HT1080 (cell line): ENCODE measurements around the gene TARBP2. TPM values are rescaled to one million over a fixed set of nuclear protein-coding genes. Genes with fewer than 3 reads are reported as not detected.

Experiments
- DNase-seq: peaks from one replicate; pipeline ENCODE4 v3.0.0-alpha.2; 2015; ENCODE audit warnings: low read depth
- total RNA-seq: library from RNA; depleted of rRNA; stranded (reverse); fragments of >200 nt; shearing (Covaris generic); gene quantifications from 2 replicates; pipeline ENCODE4 v1.2.3, GENCODE V29; 2014

Gene TARBP2
- total RNA-seq, 1 experiment from 2014 or later, result 88.1 TPM

DNA sequence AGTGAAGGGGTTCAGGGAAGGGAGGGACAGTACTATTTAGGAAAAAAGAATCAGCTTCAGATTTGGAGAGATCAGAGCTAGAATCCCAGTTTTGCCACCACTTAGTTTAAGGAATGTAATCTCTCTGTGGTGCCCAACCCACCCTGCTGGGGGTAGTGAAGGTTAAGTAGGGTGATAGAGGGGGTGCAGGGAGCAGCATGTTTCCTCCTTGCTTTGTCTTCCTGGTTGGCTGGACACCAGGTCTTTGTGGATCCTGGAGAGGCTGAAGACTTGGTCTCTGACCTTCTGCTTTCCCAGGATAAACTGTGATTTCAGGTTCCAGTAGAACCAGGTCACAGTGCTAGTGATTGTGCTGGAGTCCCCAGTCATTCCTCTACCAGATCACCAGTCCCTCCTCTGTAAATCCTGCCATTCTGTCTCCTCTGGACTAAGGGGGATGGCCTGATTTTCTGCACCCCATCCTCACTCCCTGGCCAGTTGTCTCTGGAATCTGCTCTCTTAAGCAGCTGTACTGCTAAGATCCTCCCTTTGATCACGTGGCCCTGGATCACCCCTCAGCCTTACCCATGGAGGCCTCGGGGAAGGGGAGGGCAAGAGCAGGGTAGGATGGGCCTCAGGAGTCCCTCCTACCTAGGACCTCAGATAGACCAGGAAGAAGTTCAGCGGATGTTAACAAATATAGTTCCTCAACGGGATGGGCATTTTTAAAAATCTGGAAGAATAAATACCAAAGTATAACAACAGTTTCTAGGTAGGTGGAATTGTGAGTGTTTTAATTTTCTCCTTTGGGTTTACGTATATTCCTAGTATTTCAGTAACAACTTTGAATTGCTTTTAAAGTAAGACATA is 5.0 kb upstream of the TARBP2 start:
- no peak for DNase-seq

DNA sequence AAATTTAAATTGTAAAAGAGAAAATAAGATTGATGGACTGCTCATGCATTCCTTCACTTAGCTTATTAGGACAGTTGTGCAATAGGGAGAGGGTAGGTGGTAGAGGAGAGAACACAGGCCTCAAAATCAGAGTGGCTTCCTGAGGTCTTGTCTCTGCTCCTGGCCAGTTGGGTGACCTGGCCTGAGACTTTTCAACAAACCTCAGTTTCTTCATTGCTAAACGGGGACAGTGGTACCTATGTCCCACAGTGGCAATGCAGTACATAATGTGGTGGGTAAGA is 4.4 kb upstream of the TARBP2 start:
- DNase-seq, result no peak

DNA sequence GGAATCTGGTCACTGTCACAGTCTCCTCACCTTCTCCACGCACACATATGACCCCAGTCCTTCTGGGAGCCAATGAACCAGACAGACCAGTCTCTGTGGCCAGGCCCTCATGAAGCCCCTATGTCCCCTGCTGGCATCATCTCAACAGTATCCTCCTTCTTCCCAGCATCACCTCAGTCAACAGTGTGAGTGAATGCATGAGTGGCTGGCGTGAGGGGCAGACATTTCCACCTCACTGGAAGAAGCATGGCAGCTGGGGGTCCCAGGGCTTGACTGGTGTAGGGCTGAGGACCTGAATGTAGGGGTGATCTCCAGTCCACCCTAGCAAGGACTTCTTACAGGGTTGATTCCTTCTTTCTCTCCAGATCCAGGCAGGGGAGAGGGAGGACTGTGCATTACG is 3.6 kb upstream of the TARBP2 start:
- no peak for DNase-seq

DNA sequence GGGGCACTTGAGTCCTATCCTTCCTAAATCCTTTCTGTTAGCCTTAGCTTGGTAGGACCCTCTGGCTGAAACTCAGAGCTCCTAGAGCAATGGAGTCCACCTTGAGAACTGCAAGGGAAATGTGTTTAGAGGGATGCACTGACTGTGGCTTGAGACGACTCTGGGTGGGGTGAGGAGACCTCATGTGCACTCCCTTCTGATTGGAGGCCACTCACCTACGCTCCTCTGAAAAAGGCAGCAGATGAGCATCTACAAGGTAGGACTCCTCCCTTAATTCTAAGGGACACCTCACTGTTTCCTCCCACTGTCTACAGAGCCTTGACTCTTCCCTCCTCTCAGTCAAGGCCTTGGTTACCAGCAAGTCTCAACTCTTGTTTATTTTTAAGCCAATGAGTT is 2.9 kb upstream of the TARBP2 start:
- DNase-seq, result no peak

DNA sequence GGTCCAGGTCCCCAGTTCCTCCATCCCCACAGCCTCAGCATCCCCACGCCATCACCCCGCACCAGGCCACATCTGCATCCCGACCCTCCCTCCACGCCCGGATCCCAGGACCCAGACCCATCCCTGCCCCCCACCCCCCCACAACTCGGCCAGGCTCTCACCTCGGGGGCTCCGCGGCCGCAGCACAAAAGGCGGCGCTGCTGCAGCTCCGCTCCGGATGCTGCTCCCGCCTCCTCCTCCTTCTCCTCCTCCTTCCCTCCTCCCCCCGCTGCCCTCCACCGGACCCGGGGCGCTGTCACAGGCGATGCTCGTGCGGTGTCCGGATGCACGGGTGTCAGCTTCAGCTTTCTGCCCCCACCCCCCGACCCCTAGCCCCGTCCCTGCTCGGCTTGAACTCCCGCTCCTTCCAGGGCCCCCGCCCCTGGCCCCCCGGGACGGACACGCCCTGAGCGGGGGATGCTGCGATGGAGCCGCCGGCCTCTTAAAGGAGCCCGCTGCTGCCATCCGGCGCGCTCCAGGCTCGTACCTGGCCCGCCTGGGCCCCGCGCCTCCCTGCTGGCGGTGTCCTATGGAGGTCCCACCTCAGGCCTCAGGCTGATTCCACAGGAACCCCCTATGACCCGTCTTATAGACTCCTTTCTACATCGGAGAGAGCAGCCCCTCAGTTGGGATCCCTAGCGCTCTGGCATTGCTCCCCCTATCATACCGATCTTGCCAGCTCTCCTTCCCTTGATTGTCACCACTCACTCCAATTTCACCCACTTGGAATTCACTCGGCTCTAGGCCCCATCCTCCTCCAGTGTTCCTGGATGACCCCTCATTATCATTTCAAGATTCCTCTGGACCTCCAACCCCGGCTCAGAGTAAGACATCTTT is 1.6 kb upstream of the TARBP2 start, which contains the start of gene MAP3K12:
Gene MAP3K12 (minus strand): TSS at position 193 of the 876 bp plus-strand sequence. CDS start 12,067 bp downstream, outside the sequence.
- peak; percentile 63 for DNase-seq

DNA sequence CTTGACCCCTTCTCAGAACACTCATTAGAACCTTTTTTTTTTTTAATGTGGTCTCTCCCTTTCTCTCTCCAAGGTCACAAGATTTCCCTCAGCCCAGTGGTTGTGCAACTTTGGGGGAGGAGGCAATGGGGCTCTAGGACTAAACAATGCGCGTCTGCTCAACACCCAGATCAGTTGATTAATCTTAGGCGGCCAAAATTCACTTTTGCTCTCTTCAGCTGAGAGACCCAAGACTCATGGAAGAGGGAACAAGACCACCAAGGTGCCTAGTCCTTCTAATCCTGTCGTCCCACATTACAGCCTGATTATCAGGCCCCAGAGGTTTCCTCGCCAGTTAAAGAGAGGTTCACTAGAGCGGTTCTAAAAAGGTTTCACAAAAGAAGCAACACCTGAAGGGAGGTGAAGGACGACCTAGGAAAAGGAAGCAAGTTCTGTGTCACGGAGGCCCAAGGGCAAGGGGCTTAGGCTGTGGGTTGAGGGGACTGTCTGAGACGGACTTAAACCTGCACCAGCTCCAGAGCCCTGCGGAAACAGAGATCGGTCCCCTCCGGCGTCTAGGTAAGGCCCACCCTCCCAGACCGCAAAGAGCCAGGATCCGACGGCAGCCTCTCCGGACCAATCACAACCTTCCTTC is 824 bp upstream of the TARBP2 start:
- peak; percentile 39 for DNase-seq

DNA sequence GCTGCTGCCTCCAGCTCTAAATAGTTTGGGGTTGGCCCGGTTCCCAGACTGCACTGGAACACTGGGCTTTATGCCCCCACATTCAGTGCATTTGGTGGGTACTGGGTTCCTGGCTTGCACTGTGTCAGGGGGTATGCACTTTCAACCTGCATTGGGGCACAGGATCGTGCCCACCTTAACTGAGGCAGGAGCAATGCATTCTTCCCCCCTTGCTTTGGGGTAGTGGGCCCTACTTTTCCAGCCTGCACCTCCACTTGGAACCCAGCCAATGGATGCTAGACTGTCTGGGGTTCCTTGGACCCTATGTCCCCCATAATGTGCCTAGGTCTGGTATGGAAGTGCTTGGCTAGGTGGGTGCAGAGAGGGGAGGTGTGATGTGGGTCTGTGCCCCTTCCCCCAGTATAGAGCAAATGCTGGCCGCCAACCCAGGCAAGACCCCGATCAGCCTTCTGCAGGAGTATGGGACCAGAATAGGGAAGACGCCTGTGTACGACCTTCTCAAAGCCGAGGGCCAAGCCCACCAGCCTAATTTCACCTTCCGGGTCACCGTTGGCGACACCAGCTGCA is 615 bp downstream of the TARBP2 start:
- DNase-seq, result no peak

DNA sequence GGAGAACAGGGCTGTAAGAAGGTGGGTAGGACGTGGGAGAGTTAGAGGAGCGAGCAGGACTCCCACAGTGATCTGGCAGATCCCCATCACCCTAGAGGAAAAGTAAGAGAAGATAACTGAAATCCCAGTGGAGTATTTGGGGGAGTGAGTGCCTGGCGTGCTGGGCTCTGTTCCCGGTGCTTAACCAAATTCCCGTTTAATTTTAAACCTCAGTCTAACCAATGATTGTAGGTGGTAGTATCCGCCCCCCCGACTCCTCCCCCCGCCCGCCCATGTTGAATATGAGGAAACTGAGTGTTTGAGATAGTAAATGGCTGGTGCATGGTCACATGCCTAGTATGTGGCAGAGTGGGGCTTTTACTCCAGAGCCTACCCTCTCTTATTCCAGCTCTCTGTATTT is 1.2 kb downstream of the TARBP2 start:
- no peak for DNase-seq

DNA sequence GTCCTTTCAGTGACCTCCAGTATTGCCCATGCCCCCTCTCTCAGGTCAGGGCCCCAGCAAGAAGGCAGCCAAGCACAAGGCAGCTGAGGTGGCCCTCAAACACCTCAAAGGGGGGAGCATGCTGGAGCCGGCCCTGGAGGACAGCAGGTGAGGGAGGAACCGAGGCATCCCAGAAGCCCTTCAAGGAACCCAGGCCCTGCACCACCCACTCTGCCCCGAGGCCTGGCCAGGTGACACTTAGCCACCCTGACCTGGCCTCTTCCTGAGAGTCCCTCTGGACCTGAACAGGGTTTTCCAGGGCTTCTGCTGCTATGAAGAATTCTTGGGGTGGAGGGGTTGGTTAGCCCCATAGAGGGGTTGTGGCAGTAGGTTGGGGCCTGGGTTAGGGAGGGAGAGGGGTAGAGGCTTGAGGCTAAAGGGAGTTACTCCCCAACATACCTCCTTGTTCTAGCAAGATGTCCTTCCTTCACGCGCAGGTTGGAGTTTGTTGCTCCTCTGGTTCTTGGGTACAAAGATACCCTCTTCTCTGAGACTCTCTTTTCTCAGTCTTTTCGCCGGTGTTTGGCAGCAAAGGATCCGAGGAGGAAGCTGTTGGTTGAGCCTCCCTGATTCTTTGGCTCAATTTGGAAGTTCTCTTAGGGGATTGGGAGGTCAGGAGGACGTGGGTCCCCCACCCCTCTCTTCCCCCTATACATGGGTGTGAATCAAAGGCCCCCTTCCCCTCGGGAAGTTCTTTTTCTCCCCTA is 2.1 kb downstream of the TARBP2 start:
- no peak for DNase-seq

DNA sequence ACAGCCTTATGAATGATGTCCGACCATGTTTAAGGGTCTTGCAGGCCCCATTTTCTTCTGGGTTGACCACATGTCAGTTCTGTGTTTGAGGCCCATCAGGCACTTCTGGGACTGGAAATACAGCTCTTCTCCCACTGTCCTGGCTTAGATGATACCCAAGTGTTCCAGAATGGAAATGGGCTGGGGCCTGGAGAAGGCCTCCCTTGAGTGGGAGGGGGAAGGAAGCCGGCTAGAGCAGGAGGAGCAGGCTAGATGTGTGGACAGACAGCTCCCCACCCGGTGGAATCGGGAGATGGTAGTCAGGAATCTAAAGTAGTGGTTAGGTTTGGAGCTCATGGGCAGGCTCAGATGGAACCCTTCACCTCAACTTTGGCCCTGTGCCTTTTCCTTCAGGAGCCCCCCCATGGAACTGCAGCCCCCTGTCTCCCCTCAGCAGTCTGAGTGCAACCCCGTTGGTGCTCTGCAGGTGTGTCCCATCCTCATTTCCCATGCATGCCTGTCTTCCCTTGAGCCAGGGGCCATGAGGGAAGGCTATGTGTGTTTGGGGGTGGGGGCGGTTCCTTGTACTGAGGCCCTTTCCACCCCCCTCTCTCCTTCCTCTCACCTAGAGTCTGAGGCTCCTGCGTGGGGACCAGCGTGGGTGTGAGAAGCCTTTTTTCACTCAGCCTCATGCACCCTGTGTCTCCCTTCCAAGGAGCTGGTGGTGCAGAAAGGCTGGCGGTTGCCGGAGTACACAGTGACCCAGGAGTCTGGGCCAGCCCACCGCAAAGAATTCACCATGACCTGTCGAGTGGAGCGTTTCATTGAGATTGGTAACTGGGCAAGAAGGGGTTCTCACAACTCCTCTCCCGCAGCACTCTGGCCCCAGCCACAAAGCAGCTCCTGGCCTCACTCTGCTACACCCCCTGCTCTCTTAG is 3.2 kb downstream of the TARBP2 start:
- DNase-seq, result no peak

DNA sequence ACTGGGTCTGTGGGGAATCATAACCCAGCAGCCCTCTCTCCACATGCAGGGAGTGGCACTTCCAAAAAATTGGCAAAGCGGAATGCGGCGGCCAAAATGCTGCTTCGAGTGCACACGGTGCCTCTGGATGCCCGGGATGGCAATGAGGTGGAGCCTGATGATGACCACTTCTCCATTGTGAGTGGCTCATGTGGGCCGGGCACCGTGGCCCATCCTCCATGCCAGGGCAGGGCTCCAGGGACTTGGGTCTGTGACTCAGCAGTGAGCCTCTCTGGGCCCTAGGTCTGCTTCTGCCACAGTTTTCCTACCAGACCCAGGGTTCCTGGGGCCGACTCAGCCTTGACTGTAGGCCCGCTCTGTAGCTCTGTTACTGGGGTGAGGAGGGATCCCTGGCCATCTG is 4.0 kb downstream of the TARBP2 start:
- peak; percentile 68 for DNase-seq

DNA sequence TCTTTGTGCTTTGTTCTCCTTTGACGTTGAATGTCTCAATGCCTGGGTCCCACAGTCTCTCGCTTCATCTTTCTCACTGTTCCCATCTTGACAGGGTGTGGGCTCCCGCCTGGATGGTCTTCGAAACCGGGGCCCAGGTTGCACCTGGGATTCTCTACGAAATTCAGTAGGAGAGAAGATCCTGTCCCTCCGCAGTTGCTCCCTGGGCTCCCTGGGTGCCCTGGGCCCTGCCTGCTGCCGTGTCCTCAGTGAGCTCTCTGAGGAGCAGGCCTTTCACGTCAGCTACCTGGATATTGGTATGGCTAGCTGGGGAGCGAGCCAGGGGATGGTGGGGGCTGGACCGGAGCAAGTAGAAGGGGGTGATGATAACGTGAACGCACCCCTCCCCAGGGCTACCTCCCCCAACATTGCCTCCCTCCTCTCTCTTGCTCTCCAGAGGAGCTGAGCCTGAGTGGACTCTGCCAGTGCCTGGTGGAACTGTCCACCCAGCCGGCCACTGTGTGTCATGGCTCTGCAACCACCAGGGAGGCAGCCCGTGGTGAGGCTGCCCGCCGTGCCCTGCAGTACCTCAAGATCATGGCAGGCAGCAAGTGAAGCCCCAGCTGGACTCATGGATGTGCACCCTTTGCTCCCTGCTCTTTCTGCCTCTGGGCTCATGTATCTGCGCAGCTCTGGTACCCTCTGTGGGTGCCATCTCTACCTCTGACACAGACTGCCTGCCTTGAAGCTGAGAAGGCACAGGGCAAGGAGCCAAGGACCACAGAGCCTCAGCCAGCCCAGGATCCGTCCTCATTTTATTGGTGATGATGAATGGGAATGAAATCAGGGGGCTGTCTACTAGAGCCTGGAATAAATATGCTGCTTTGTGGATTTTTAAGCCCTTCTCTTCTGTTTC is 4.7 kb downstream of the TARBP2 start:
- DNase-seq, result no peak

DNA sequence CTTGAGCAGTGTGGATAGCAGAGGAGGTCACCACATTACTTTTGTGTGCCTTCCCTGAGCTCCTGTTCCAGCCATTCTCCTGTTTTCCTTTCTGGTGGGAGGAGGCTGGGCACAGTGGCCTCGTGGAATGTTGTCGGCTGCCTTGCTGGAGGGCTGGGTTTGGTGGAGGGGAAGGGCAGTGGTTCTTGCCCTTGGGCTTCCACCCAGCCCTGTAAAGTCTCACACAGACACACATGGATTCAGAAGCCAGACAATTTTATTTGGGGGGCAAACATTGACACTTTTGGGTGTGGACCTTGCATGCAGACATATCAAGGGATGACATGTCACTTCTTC is 5.3 kb downstream of the TARBP2 start:
- DNase-seq, result no peak

DNA sequence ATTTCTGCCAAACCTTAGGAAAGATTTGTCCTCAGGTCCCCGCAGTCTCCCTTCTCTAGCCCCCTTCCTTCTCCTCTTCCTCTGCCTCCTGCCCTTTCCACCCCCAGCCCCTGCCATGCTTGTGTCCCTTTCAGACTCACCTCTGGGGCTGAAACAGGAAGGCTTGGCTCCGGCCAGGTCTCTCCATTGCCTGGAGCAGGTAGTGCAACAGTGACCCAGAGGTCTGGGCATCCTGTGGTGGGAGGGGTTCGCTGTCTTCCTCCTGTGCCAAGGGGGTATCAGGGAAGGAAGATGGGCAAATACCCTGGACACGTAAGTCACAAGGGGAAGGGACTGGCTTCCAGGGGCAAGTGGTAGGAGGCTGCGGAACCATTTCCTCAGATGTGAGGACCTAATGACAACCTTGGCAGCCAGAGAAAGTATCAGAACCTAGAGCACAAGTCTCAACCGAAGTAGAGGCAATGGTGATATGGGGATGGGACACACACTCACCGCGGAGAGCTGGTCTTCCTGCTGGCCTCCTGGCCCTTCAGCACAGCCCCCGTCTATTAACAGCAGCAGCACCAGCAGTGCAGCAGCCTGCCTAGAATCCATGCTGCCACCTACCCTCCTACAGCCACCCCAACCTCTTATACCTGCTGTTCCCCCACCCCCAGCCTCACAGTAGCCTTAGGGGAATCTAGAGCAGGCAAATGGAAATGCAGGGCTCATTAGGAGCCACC is 6.0 kb downstream of the TARBP2 start, which contains the start of gene NPFF:
Gene NPFF (minus strand): TSS at position 604 of the 722 bp plus-strand sequence. CDS start 10 bp downstream, at position 594.
- DNase-seq, result no peak

DNA sequence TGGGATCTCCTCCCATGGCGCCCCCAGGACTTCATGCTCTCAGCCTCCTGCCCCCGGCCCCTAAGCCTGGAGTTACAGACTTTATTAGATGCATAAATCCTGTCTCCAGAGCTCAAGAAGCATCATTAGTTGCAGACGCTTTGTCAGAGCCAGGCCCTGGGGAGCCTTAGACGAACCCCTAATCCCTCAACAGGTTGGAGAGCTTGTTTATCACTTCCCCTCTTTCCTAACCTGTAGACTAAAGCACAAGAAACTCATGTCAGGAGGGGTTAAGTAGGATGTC is 6.5 kb downstream of the TARBP2 start:
- no peak for DNase-seq

DNA sequence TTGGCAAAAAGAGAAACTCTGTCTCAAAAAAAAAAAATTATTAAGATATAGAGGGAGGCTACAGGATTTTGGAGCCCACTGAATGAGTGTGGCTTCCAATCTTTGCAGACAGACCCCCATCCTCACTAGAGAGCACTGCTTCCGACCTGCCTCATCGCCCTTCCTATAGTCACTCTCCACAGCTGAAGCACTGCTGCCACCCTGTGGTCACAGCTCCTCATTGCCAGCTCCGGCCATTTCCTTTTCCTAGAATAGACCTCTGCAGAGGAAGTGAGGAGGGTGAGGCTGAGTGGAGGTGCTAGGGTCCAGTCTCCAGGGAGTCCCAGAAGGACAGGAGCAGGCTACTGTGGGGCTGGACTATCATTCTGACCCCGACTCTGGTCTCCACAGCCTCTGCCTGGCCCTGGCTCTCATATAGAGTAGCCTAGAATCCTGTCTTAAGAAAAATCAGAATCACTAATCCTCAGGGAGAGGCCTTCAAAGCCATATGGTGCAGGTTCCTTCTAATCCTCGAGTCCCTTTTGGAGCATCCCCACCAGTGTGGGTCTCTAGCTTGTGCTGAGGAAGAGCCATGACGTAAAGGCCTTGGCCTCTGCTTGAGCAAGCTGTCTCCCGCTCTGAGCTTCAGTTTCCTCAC is 7.6 kb downstream of the TARBP2 start:
- peak; percentile 87 for DNase-seq

DNA sequence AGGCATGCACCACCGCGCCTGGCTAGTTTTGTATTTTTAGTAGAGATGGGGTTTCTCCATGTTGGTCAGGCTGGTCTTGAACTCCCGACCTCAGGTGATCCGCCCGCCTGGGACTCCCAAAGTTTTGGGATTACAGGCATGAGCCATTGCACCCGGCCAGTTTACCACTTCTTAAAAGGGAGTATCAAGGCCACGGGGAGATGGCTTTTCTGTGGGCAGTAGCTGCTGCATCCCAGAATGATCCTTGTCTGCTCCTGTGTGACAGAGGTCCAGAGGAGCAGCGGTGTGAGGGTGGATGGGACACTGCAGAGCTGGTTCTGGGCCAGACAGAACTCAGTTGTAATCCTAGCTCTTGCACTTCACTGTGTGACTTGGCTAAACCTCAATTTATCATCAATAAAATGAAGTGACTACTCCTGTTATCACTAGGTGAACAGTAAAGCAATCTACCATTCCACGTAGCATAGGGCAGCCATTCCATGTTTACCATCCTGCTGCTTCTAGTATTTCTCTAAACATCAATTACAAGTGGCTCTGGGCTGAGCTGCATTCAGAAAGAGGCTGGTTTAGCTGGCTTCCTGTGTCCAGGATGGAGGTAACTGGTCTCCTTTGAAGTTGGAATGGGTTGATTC is 9.2 kb downstream of the TARBP2 start:
- no peak for DNase-seq
